Naive thymus-derived CD4-positive, alpha-beta T cell (primary cell): Measurements from ENCODE around the gene BTC. TPM values are rescaled to one million over a fixed set of nuclear protein-coding genes. Genes with fewer than 3 reads are reported as not detected.

Experiments used
- ATAC-seq: fragments of 150-1000 bp; cut with Tn5 transposase; 2 replicates; pipeline ENCODE4 v1.10.0; 2021; ENCODE audit warnings: mild to moderate bottlenecking, moderate library complexity
- CTCF ChIA-PET: fragments of 350-600 bp; sonication (Branson Sonifier 250); formaldehyde crosslinking; loops from one replicate; lab custom pipeline; 2021; ENCODE audit warnings: antibody characterized with exemption; lab: Charles Lee
- POLR2A ChIA-PET: fragments of 350-600 bp; sonication (Branson Sonifier 250); formaldehyde crosslinking; loops from one replicate; lab custom pipeline; 2021; ENCODE audit warnings: antibody characterized with exemption, inconsistent platforms; lab: Charles Lee
- DNase-seq, 9 donors: peaks; one replicate each; pipeline versions ENCODE4 v3.0.0 to v3.0.0-alpha.2; 2020 to 2022; ENCODE audit warnings: mixed read lengths in 1 of 9
- H3K27ac ChIP-seq: one replicate; pipeline ENCODE4 v1.7.0; 2013; ENCODE audit warnings: mild to moderate bottlenecking, low read depth, low read length, moderate library complexity
- H3K27me3 ChIP-seq, 2 donors: one replicate each; pipeline ENCODE4 v1.7.0; 2013; ENCODE audit warnings: low read length in 2 of 2, mild to moderate bottlenecking in 2 of 2, moderate library complexity in 2 of 2; ENCODE audit not compliant: control insufficient read depth in 2 of 2, insufficient read depth in 2 of 2
- H3K36me3 ChIP-seq, 3 experiments: 1 replicate in 2 of 3; 2 replicates in 1 of 3; pipeline ENCODE4 v1.7.0; 2013; ENCODE audit warnings: low read length in 3 of 3, mild to moderate bottlenecking in 3 of 3, moderate library complexity in 1 of 3; ENCODE audit not compliant: insufficient read depth in 3 of 3, control insufficient read depth in 2 of 3
- H3K4me1 ChIP-seq, 2 donors: one replicate each; pipeline ENCODE4 v1.7.0; 2013; ENCODE audit warnings: low read length in 2 of 2, mild to moderate bottlenecking in 2 of 2, moderate library complexity in 1 of 2; ENCODE audit not compliant: control insufficient read depth in 2 of 2, insufficient read depth in 2 of 2
- H3K4me3 ChIP-seq: 2 replicates; pipeline ENCODE4 v1.7.0; 2013; ENCODE audit warnings: mild to moderate bottlenecking, low read length
- H3K9me3 ChIP-seq, 3 experiments: 1 replicate in 2 of 3; 2 replicates in 1 of 3; pipeline ENCODE4 v1.7.0; 2013; ENCODE audit warnings: low read length in 3 of 3; ENCODE audit not compliant: control insufficient read depth in 2 of 3
- H3K27ac Mint-ChIP-seq, 9 donors: one replicate each; pipeline ENCODE4 v1.8.0; 2020 to 2022; ENCODE audit warnings: mixed read lengths in 9 of 9, mild to moderate bottlenecking in 8 of 9, moderate library complexity in 5 of 9, inconsistent platforms in 2 of 9
- H3K27me3 Mint-ChIP-seq, 5 donors: one replicate each; pipeline ENCODE4 v1.8.0; 2021 to 2022; ENCODE audit warnings: mixed read lengths in 5 of 5, mild to moderate bottlenecking in 1 of 5
- H3K36me3 Mint-ChIP-seq, 5 donors: one replicate each; pipeline ENCODE4 v1.8.0; 2020 to 2022; ENCODE audit warnings: mixed read lengths in 5 of 5, mild to moderate bottlenecking in 3 of 5, inconsistent platforms in 1 of 5
- H3K4me1 Mint-ChIP-seq, 7 donors: one replicate each; pipeline ENCODE4 v1.8.0; 2020 to 2022; ENCODE audit warnings: mixed read lengths in 7 of 7, mild to moderate bottlenecking in 3 of 7, inconsistent platforms in 1 of 7
- H3K4me3 Mint-ChIP-seq, 10 donors: one replicate each; pipeline ENCODE4 v1.8.0; 2020 to 2022; ENCODE audit warnings: mild to moderate bottlenecking in 10 of 10, mixed read lengths in 10 of 10, moderate library complexity in 6 of 10, inconsistent platforms in 2 of 10
- H3K9me3 Mint-ChIP-seq, 11 donors: one replicate each; pipeline ENCODE4 v1.8.0; 2020 to 2022; ENCODE audit warnings: mixed read lengths in 11 of 11, mild to moderate bottlenecking in 4 of 11, inconsistent platforms in 1 of 11, moderate library complexity in 1 of 11
- intact Hi-C, 2 donors: fragments of 100-400 bp; cut with micrococcal nuclease; formaldehyde crosslinking; loops; one replicate each; pipeline ENCODE4 v1.15.1; 2023
- polyA plus RNA-seq, 2 donors: library from polyadenylated mRNA; unstranded; fragments of 300-500 nt; fragmentation: Illumina TruSeq; gene quantifications; one replicate each; pipeline ENCODE4 v1.2.3, GENCODE V29; 2021
- total RNA-seq, 6 experiments: library from RNA in 5 of 6; stranded (reverse) in 5 of 6; gene quantifications; 1 replicate in 5 of 6; 2 replicates in 1 of 6; pipeline ENCODE4 v1.2.3 and lab custom pipeline; 2021 to 2026

BTC gene
- total and polyA plus RNA-seq, 7 experiments from 2014 or later, result not detected

DNA sequence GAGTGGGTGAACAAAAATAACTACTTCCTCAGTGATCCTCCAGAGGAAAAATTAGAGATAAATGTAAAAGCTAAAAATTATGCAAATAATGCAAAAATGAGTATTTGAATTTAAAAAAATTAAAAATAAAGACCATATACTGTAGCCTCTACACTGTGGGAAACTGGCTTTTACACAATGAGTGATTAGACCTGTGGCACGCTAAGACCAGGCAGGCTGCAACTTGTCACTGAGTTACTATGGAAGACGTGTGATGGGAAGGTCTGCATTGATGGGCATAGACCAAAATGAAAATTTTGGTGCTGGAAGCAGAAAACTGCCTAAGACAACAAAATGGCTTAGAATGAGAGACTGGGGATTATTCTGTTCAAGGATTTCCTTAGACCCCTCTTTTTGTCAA lies 30.2 kb downstream of the BTC start:
- Histone ChIP-seq H3K27ac (no peak overlapping the region), H3K4me3 (no peak overlapping the region), H3K36me3 (no peaks in the 10 kb centered on the region), H3K27me3 (no peaks in the 10 kb centered on the region), H3K9me3 (no peaks in the 10 kb centered on the region), H3K4me1 (no peaks in the 10 kb centered on the region)
- ATAC-seq (no peak), DNase-seq (no peak)
- no peaks in the 10 kb centered on the region for H3K36me3 Mint-ChIP-seq
- POLR2A ChIA-PET, result no interaction called here
- CTCF ChIA-PET, result no interaction called here
- no peaks in the 10 kb centered on the region for H3K4me1 Mint-ChIP-seq
- intact Hi-C loops, result no loop called here
- H3K27ac Mint-ChIP-seq, result no peak overlapping the region
- H3K9me3 Mint-ChIP-seq, result peaks cover 0 to 7% (median 0%) of the 10 kb centered on the region in 11 donors
- no peak overlapping the region for H3K4me3 Mint-ChIP-seq
- peaks cover 0 to 10% (median 5%) of the 10 kb centered on the region in 5 donors for H3K27me3 Mint-ChIP-seq

DNA sequence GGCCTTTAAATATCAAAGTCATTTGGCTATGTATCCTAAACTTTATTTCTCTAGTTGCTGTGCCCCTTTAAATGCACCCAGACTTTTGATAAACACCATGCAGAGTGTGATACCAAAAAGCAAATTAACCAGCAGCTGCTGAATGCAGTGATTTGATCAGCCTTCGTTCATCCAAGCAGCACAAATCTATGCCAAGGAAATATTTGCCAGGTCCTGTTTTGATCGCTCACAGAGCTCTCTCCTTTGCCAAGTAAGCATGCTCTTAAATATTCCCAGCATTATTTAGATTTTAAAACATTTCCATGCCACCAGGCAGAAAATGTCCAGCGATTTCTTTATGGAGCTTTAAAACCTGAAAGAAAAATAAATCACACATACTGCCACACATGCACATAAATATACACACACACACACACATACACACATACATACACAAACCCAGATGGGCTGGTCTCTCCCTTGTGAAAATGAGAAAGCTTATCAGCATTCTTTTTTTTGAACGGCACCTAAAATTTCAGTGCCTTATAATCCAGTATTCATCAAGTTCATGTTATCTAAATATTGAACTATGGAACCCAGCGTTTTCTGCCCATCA lies 35.7 kb downstream of the BTC start:
- Histone ChIP-seq H3K36me3 (no peaks in the 10 kb centered on the region), H3K27me3 (no peaks in the 10 kb centered on the region), H3K4me1 (no peaks in the 10 kb centered on the region), H3K27ac (no peak overlapping the region), H3K9me3 (no peaks in the 10 kb centered on the region), H3K4me3 (no peak overlapping the region)
- peaks cover 0 to 3% (median 0%) of the 10 kb centered on the region in 11 donors for H3K9me3 Mint-ChIP-seq
- H3K4me1 Mint-ChIP-seq, result no peaks in the 10 kb centered on the region
- no peak overlapping the region for H3K27ac Mint-ChIP-seq
- ATAC-seq (no peak), DNase-seq (no peak)
- no peak overlapping the region for H3K4me3 Mint-ChIP-seq
- H3K36me3 Mint-ChIP-seq, result no peaks in the 10 kb centered on the region
- CTCF ChIA-PET, result no interaction called here
- POLR2A ChIA-PET, result no interaction called here
- intact Hi-C loops, result no loop called here
- H3K27me3 Mint-ChIP-seq, result peaks cover 0 to 15% (median 6%) of the 10 kb centered on the region in 5 donors

- Histone ChIP-seq H3K27me3 (no peaks in the 10 kb centered on the region), H3K4me1 (no peaks in the 10 kb centered on the region), H3K27ac (no peak overlapping the region), H3K9me3 (no peaks in the 10 kb centered on the region), H3K4me3 (no peak overlapping the region), H3K36me3 (no peaks in the 10 kb centered on the region)
- no peaks in the 10 kb centered on the region for H3K36me3 Mint-ChIP-seq
- H3K27ac Mint-ChIP-seq, result no peak overlapping the region
- no peak overlapping the region for H3K4me3 Mint-ChIP-seq
- H3K9me3 Mint-ChIP-seq, result peaks cover 0 to 3% (median 0%) of the 10 kb centered on the region in 11 donors
- ATAC-seq, result no peak
- DNase-seq, result no peak
- H3K27me3 Mint-ChIP-seq, result peaks cover 0 to 12% (median 6%) of the 10 kb centered on the region in 5 donors
- ChIA-PET POLR2A (no interaction called here), CTCF (no interaction called here)
- H3K4me1 Mint-ChIP-seq, result no peaks in the 10 kb centered on the region
- intact Hi-C loops, result no loop called here
These were observed 37.2 kb downstream of the BTC start for GRCh38 chr4:74757136-74757535.

DNA sequence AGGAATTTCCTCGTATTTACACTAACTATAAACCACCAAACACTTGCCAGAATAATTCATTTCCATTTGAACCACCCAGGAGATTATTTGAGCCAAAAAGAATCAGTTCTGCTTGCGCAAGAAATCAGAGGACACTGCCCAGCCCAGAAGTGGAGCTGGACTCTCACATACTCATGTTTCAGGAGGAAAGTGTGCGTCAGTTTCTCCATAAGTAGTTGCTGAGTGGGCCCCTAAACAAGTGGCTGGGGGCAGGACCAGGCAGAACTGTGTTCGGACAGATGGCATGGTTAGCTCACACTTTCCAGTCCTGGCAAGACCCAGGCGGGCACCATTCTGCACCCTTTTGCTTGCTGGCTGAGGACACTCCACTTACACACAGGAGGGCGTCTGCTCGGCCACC lies 38.8 kb downstream of the BTC start:
- Mint-ChIP-seq H3K9me3 (peaks cover 0 to 5% (median 0%) of the 10 kb centered on the region in 11 donors), H3K4me1 (no peaks in the 10 kb centered on the region), H3K27me3 (peaks cover 0 to 7% (median 5%) of the 10 kb centered on the region in 5 donors), H3K36me3 (no peaks in the 10 kb centered on the region), H3K27ac (no peak overlapping the region), H3K4me3 (no peak overlapping the region)
- POLR2A ChIA-PET, result no interaction called here
- CTCF ChIA-PET, result interaction anchor here (0.6 kb wide), 1 partner anchor 618 kb away, joined by 4 read pairs; no protein-coding TSS in a partner anchor
- no peaks in the 10 kb centered on the region for H3K27me3 ChIP-seq
- no peak for DNase-seq
- ATAC-seq, result no peak
- H3K9me3 ChIP-seq, result no peaks in the 10 kb centered on the region
- no peaks in the 10 kb centered on the region for H3K4me1 ChIP-seq
- no peak overlapping the region for H3K27ac ChIP-seq
- intact Hi-C loops, result no loop called here
- no peaks in the 10 kb centered on the region for H3K36me3 ChIP-seq
- no peak overlapping the region for H3K4me3 ChIP-seq

GRCh38 chr4:74754218-74754617 lies 40.1 kb downstream of the BTC start:
- Histone ChIP-seq H3K36me3 (no peaks in the 10 kb centered on the region), H3K4me1 (no peaks in the 10 kb centered on the region), H3K4me3 (no peak overlapping the region), H3K27ac (no peak overlapping the region), H3K9me3 (no peaks in the 10 kb centered on the region), H3K27me3 (no peaks in the 10 kb centered on the region)
- intact Hi-C loops, result no loop called here
- DNase-seq (no peak), ATAC-seq (no peak)
- H3K36me3 Mint-ChIP-seq, result no peaks in the 10 kb centered on the region
- H3K4me1 Mint-ChIP-seq, result no peaks in the 10 kb centered on the region
- H3K4me3 Mint-ChIP-seq, result no peak overlapping the region
- CTCF ChIA-PET, result interaction anchor here (0.6 kb wide), 1 partner anchor 1236 kb away, joined by 3 read pairs; no protein-coding TSS in a partner anchor
- H3K9me3 Mint-ChIP-seq, result peaks cover 0 to 5% (median 0%) of the 10 kb centered on the region in 11 donors
- no peak overlapping the region for H3K27ac Mint-ChIP-seq
- POLR2A ChIA-PET, result no interaction called here
- peaks cover 0 to 7% (median 5%) of the 10 kb centered on the region in 5 donors for H3K27me3 Mint-ChIP-seq

GRCh38 chr4:74752798-74753197 lies 41.5 kb downstream of the BTC start:
- H3K4me1 ChIP-seq, result no peaks in the 10 kb centered on the region
- CTCF ChIA-PET, result no interaction called here
- no peak overlapping the region for H3K27ac ChIP-seq
- no peak overlapping the region for H3K27ac Mint-ChIP-seq
- no peaks in the 10 kb centered on the region for H3K9me3 ChIP-seq
- H3K27me3 Mint-ChIP-seq, result peaks cover 0 to 10% (median 7%) of the 10 kb centered on the region in 5 donors
- no peaks in the 10 kb centered on the region for H3K4me1 Mint-ChIP-seq
- H3K4me3 Mint-ChIP-seq, result no peak overlapping the region
- intact Hi-C loops, result no loop called here
- no peaks in the 10 kb centered on the region for H3K36me3 ChIP-seq
- no peak overlapping the region for H3K4me3 ChIP-seq
- no peak for DNase-seq
- H3K36me3 Mint-ChIP-seq, result no peaks in the 10 kb centered on the region
- H3K9me3 Mint-ChIP-seq, result peaks cover 0 to 5% (median 0%) of the 10 kb centered on the region in 11 donors
- no peak for ATAC-seq
- no peaks in the 10 kb centered on the region for H3K27me3 ChIP-seq
- POLR2A ChIA-PET, result no interaction called here

GRCh38 chr4:74751856-74752255 lies 42.5 kb downstream of the BTC start:
- no peaks in the 10 kb centered on the region for H3K4me1 ChIP-seq
- H3K27me3 ChIP-seq, result no peaks in the 10 kb centered on the region
- no peak overlapping the region for H3K27ac ChIP-seq
- POLR2A ChIA-PET, result no interaction called here
- no peak overlapping the region for H3K4me3 ChIP-seq
- Mint-ChIP-seq H3K4me1 (no peaks in the 10 kb centered on the region), H3K36me3 (no peaks in the 10 kb centered on the region), H3K27me3 (peaks cover 0 to 14% (median 7%) of the 10 kb centered on the region in 5 donors), H3K4me3 (no peak overlapping the region), H3K27ac (peak overlapping the region in 1 of 9 donors; percentile 12), H3K9me3 (peaks cover 0 to 5% (median 0%) of the 10 kb centered on the region in 11 donors)
- ATAC-seq (no peak), DNase-seq (no peak)
- no peaks in the 10 kb centered on the region for H3K36me3 ChIP-seq
- intact Hi-C loops, result no loop called here
- CTCF ChIA-PET, result no interaction called here
- H3K9me3 ChIP-seq, result no peaks in the 10 kb centered on the region
